HG03575 (cell line): ENCODE results near the gene PXDN.
"Not testable (repeated sequence)": the region's sequence is repeated elsewhere in the genome, so short reads cannot be mapped to it uniquely, and the experiment has no call there.

Experiments
- ATAC-seq: cut with Tn5 transposase; IDR thresholded peaks from one replicate; pipeline ENCODE4 v1.9.1; 2021; ENCODE audit not compliant: unreplicated experiment, insufficient number of reproducible peaks, low FRiP score; ENCODE audit errors: extremely low read depth

Gene PXDN

GRCh38 chr2:1679065-1679464, 65.2 kb downstream of the PXDN start:
- not testable (repeated sequence) for ATAC-seq

DNA sequence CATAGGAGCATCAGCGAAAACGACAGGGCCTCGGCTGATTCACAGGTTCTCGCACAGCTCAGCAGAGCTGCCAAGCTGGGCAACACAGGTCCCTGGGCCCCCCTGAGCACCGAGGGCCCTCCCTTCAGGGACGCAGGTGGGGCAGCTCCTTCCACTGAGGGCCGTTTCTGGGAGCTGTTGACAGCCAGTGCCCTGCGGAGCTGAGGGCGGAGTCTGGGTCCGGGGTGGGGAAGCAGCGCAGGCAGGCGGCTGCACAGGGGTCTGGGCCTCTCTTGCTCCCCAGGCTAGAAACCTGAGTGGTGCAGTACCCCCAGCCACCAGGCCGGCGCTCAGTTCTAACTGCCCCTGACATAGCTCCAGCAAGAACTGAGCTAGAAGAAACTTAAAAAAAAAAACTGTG, 65.7 kb downstream of the PXDN start:
- no peak for ATAC-seq

DNA sequence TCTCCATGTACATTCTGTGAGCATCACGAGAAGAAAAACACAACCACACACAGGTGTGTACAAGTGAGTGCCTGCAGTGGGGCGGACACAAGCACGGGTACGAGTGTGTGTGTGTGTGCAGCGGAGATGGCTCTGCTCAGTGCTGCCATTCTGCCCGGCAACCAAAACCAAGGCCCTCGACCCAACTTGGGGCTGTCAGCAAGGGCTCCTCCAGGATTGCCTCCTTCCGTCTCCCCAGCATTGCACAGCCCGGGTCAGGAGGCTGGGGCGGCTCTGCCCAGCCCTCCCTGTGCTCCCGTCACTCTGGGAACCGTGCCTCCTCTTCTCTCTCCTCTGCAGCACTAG, 66.5 kb downstream of the PXDN start:
- ATAC-seq = no peak

GRCh38 chr2:1676913-1677820, 67.1 kb downstream of the PXDN start:
- no peak for ATAC-seq

DNA sequence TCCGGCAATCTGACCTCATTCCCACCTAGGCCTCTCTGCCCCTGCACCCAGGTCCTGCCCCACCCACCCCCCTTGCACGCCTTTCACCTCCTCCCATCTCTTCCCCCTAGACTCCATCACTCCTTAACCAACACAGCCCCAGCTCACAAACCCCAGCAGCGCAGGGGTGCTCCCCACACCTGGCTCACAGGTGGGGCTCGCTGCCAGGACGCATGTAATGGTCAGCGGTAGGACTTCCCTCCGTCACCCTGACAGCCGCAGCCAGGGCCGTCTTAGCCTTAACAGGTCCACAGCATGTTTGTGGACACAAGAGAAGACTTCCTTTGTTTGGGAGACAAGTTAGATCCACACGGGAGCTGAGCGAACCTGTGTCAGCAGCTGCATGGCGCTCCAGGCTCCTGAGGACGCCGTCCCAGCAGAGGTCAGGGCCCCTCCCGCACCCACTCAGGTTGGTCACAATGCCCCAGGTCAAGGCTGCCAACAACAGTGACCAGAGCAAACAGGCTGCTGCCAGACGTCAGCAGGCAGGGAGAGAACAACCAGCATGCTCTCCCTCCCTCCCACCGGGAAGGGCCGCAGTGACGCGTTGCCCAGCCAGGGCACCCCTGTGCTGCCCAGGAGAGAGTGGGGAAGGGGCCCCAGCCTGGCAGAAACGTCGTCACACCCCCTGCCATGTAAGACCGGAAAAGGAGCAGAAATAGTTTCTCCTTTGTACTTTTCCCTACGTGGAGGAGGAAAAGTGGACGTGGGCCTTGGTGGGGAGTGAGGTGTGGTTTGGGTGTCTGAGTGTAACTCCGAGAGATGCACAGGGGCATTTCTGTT, 68.0 kb downstream of the PXDN start:
- ATAC-seq = no peak

DNA sequence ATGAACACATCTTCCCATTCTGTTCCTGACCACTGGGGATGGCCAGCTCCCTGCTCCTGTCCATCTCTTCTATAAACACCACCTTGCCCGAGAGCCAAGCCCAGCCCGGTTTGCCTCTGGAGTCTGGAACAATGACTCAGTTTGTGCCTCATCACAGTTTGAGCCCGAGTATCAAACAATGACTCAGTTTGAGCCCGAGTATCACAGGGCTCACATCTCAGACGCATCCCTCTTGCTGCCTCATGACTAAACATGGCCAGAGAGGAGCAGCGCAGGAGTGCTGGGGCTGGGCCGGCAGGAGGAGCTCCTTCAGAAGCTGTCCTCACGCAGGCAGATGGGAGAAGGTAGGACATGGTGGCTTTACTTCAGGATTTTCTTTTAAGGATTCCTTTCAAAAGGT, 68.7 kb downstream of the PXDN start:
- ATAC-seq = no peak

- ATAC-seq = no peak
These were observed 69.4 kb downstream of the PXDN start for GRCh38 chr2:1674766-1675397.

DNA sequence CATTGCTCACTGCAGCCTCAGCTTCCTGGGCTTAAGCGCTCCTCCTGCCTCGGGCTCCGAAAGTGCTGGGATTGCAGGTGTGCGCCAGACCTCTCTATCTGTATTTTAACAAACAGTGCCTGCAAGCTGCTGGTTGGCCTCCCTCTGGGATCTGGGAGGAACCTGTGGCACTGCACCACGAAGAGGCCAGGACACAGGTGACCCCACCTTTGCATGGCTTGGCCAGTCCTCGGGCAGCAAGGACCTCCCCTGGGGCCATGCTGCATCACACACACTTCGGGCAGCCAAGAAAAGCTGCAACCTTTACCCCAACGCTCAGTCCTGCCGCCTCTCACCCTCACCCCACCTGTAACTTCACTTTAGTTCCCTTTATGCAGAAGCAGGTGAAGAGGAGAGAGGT, 70.0 kb downstream of the PXDN start:
- ATAC-seq = no peak

DNA sequence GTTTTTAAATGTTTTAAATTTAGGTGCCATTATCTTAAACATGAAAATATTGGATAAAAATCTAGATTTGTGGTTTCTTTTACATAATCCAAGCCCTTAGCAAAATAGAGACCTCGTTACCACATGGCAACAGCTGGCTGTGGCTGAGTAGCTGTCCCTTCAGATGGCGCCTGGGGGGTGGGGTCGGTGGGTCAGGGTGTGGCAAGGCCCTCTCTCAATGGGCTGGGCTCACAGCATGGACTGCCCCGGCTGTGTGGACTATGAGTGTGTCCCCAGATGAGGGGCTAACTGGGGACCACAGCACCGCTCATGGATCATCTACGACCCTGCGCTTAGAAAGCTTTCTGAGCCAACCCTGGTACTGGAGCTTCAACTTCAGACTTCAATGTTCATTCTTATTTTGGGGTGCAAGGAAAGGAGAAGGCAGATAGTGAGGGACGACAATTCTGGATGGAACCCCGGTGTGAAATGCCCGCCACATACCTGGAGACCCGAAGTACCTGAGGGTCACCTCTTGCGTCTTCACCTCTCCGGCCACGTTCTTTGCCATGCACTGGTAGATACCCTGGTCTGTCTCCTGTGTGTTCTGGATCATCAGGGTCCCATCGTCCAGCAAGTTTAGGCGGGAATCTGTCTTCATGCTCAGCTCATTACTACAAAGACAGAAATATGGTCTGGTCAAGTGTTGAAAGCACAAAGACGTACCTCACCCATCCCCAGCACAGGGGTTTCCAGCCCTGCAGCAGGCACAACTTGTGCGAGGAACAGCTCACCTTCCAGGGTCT, 71.0 kb downstream of the PXDN start:
- ATAC-seq = no peak

DNA sequence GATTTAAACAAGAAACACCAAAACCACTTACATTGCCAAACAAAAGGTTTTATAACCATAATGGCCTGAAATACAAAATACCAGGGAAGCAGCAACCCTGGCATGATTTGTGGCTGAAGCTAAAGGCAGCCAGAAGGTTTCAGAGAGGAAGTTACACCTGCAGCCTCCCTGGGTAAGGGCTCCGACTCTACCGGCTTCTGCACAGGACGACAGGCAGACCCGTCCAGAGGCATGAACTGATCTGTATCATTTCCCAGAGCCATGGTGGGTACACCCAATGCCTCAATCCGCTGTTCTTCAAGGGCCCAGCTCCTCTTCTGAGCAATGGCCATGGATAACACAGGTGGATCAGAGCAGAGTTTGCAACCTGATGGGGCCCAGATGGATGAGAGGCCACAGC, 71.6 kb downstream of the PXDN start:
- no peak for ATAC-seq

DNA sequence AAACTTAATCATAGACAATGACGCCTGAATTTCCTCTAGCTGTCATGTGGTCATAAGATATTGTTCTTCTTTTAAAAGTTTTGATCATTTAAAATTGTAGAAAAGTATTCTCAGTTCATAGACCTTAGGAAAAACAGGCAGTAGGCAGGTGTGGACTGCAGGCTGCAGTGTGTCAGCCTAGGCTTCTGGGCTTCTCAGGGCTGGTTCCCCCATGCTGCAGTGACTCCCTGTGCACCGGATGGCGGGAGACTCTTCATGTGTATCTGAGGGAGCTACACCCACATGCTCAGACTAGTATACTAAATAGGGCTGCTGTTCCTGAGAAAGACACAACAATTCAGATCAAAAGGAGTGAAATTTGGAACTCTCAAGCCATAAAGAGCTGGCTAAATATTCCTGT, 72.4 kb downstream of the PXDN start:
- ATAC-seq = no peak

DNA sequence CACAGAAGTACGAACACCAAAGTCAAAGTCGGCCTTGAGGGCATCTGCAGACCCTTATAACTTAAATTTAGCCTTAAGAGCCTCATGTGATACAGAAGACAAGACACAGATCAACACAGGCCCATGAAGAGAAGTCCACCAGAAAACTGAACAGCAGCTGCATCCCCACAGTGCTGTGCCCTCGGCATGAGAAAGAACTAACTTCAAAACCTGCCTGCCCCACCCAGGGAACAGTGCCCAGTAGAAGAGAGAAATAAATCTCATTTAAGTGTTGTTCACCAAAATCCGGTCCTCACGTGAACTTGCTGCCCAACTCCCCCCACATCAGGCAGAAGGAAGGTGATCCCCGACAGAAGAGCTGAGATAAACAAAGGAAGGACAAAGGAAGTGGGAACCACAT, 73.7 kb downstream of the PXDN start:
- no peak for ATAC-seq

- ATAC-seq = no peak
These were observed 78.4 kb downstream of the PXDN start for GRCh38 chr2:1665761-1666505.

- ATAC-seq = no peak
These were observed 79.6 kb downstream of the PXDN start for GRCh38 chr2:1664698-1665097.

DNA sequence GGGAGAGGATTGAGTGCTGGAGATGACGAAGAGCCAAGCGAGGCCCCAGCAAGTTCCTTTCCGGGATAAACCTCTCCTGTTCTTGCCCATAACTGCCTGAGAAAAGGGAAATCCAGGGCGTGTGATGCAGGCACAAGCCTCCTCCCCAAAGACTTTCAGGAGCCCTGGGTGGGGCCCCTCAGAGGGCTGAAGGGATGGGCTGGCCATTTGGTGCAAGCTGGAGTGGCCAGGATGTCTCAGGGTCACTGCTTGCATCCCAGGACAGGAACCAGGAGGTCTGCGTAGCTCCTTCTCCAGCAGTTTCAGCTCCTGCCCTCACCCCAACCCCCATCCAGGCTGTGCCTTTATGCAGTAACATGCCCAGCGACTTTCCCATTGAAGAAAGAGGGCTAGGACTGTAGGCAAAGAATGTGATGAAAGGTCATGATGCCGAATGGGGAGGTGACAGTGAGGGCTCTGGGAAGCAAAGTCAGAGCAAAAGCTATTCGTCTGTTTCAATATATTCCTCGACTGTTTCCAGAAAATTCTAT, 80.2 kb downstream of the PXDN start:
- ATAC-seq = no peak

DNA sequence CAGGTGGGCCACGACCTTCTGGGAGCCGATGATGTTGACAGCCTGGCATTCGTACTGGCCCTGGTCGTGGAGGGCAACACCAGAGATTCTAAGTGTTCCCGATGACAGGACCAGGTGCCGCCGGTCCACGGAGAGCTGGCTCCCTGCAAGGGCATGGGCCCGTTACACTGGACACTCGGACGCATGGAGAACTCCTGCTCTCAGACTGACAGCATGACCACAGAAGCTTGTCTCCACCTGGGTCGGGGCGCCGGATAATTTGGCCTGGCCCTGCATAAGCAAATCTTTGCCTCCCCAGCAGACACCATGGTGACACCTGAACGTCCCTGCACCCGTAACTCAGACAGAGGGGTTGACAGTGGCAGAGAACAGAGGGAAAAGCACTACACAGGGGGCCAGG, 80.7 kb downstream of the PXDN start:
- ATAC-seq = no peak

- ATAC-seq = no peak
These were observed 81.6 kb downstream of the PXDN start for GRCh38 chr2:1662606-1663180.
